HG02973 (cell line): Measurements from ENCODE around the gene ITPR1.

Source experiments
- ATAC-seq: cut with Tn5 transposase; IDR thresholded peaks from one replicate; pipeline ENCODE4 v1.9.1; 2021; ENCODE audit warnings: moderate library complexity; ENCODE audit not compliant: unreplicated experiment

The ITPR1 gene

GRCh38 chr3:4837374-4837930 lies 344.3 kb downstream of the ITPR1 start:
- ATAC-seq = no peak

- peak; percentile 56 for ATAC-seq
These were observed 345.5 kb downstream of the ITPR1 start for GRCh38 chr3:4838621-4839022.

- ATAC-seq = no peak
These were observed 346.1 kb downstream of the ITPR1 start for GRCh38 chr3:4839278-4839677.

GRCh38 chr3:4841225-4841624 lies 348.1 kb downstream of the ITPR1 start:
- ATAC-seq = no peak

- ATAC-seq = no peak
These were observed 348.8 kb downstream of the ITPR1 start for GRCh38 chr3:4841776-4842440.

- no peak for ATAC-seq
These were observed 350.5 kb downstream of the ITPR1 start for GRCh38 chr3:4843619-4844018.

GRCh38 chr3:4845882-4846281 lies 352.7 kb downstream of the ITPR1 start:
- ATAC-seq = peak; percentile 74

- ATAC-seq = no peak
These were observed 353.4 kb downstream of the ITPR1 start for GRCh38 chr3:4846543-4846942.

- no peak for ATAC-seq
These were observed 355.2 kb downstream of the ITPR1 start for GRCh38 chr3:4848176-4848825.

- no peak for ATAC-seq
These were observed 356.0 kb downstream of the ITPR1 start for GRCh38 chr3:4849136-4849535.

GRCh38 chr3:4849739-4850138 lies 356.6 kb downstream of the ITPR1 start:
- ATAC-seq = no peak

- peak; percentile 41 for ATAC-seq
These were observed 357.2 kb downstream of the ITPR1 start for GRCh38 chr3:4850211-4850927.

- ATAC-seq = peak; percentile 46
These were observed 357.7 kb downstream of the ITPR1 start for GRCh38 chr3:4850928-4851265.

- no peak for ATAC-seq
These were observed 359.9 kb downstream of the ITPR1 start for GRCh38 chr3:4852780-4853748.

GRCh38 chr3:4853749-4854140 lies 360.6 kb downstream of the ITPR1 start:
- no peak for ATAC-seq

- no peak for ATAC-seq
These were observed 362.5 kb downstream of the ITPR1 start for GRCh38 chr3:4855676-4856075.

- peak; percentile 51 for ATAC-seq
These were observed 363.0 kb downstream of the ITPR1 start for GRCh38 chr3:4856136-4856535.

- no peak for ATAC-seq
These were observed 363.4 kb downstream of the ITPR1 start for GRCh38 chr3:4856564-4856963.

GRCh38 chr3:4856986-4857385 lies 363.8 kb downstream of the ITPR1 start:
- no peak for ATAC-seq

- no peak for ATAC-seq
These were observed 366.6 kb downstream of the ITPR1 start for GRCh38 chr3:4859788-4860187.

GRCh38 chr3:4862973-4863372 lies 369.8 kb downstream of the ITPR1 start:
- ATAC-seq = no peak
